Duodenal mucosa (tissue), 2 donors: ENCODE measurements around the gene SNX8.

Experiments
- H3K27ac ChIP-seq: one replicate; pipeline ENCODE4 v1.7.0; 2013; ENCODE audit warnings: low read depth, low read length
- H3K27me3 ChIP-seq, 2 donors: one replicate each; pipeline ENCODE4 v1.7.0; 2013; ENCODE audit warnings: low read length in 2 of 2, control low read depth in 1 of 2; ENCODE audit not compliant: insufficient read depth in 2 of 2, control insufficient read depth in 1 of 2
- H3K36me3 ChIP-seq, 2 donors: one replicate each; pipeline ENCODE4 v1.7.0; 2013; ENCODE audit warnings: low read length in 2 of 2, control low read depth in 1 of 2; ENCODE audit not compliant: insufficient read depth in 2 of 2, control insufficient read depth in 1 of 2
- H3K4me1 ChIP-seq, 2 donors: one replicate each; pipeline ENCODE4 v1.7.0; 2013; ENCODE audit warnings: low read length in 2 of 2, control low read depth in 1 of 2; ENCODE audit not compliant: insufficient read depth in 2 of 2, control insufficient read depth in 1 of 2
- H3K4me3 ChIP-seq, 2 donors: one replicate each; pipeline ENCODE4 v1.7.0; 2013; ENCODE audit warnings: low read length in 2 of 2, low read depth in 1 of 2
- H3K9ac ChIP-seq, 2 donors: one replicate each; pipeline ENCODE4 v1.7.0; 2013; ENCODE audit warnings: low read length in 2 of 2, low read depth in 1 of 2
- H3K9me3 ChIP-seq, 2 donors: one replicate each; pipeline ENCODE4 v1.7.0; 2013; ENCODE audit warnings: low read length in 2 of 2, control low read depth in 1 of 2; ENCODE audit not compliant: control insufficient read depth in 1 of 2

The SNX8 gene

GRCh38 chr7:2225336-2225735 lies 88.9 kb downstream of the SNX8 start:
- H3K27me3 ChIP-seq = no peaks in the 10 kb centered on the region
- peaks cover 4 to 69% of the 10 kb centered on the region in 2 donors for H3K36me3 ChIP-seq
- H3K4me1 ChIP-seq = no peaks in the 10 kb centered on the region
- no peaks in the 10 kb centered on the region for H3K9me3 ChIP-seq
- no peak overlapping the region for H3K9ac ChIP-seq
- H3K4me3 ChIP-seq = no peak overlapping the region
- no peak overlapping the region for H3K27ac ChIP-seq

GRCh38 chr7:2224934-2225333 lies 89.3 kb downstream of the SNX8 start:
- no peak overlapping the region for H3K9ac ChIP-seq
- no peaks in the 10 kb centered on the region for H3K9me3 ChIP-seq
- H3K4me1 ChIP-seq = no peaks in the 10 kb centered on the region
- peaks cover 4 to 72% of the 10 kb centered on the region in 2 donors for H3K36me3 ChIP-seq
- no peak overlapping the region for H3K4me3 ChIP-seq
- H3K27ac ChIP-seq = no peak overlapping the region
- no peaks in the 10 kb centered on the region for H3K27me3 ChIP-seq

DNA sequence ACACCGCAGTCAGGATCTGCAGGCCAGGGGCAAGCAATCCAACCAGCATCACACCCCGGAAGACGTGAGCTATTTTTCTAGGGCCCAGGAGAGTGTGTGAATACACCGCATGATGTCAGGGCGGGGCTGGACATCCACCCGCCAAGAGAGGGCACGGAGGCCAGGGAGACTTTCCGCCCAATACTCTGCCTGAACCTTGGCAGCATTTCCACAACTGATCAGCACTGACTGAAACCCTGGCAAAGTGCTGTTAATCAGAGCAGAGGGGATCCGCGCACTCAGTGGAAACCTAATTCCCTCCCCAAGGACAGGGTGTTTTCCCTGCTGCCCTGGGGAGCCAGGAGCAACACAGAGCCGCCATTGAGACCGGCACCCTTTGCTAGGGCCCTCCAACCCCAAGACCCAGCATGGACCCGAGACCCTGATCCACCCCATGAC lies 89.7 kb downstream of the SNX8 start:
- Histone ChIP-seq H3K4me1 (no peaks in the 10 kb centered on the region), H3K9me3 (no peaks in the 10 kb centered on the region), H3K36me3 (peaks cover 2 to 69% of the 10 kb centered on the region in 2 donors), H3K4me3 (no peak overlapping the region), H3K27ac (no peak overlapping the region), H3K27me3 (no peaks in the 10 kb centered on the region), H3K9ac (no peak overlapping the region)

GRCh38 chr7:2223321-2223720 lies 90.9 kb downstream of the SNX8 start:
- no peaks in the 10 kb centered on the region for H3K27me3 ChIP-seq
- peaks cover 0 to 68% of the 10 kb centered on the region in 2 donors for H3K36me3 ChIP-seq
- H3K4me1 ChIP-seq = no peaks in the 10 kb centered on the region
- no peak overlapping the region for H3K4me3 ChIP-seq
- H3K9ac ChIP-seq = no peak overlapping the region
- no peak overlapping the region for H3K27ac ChIP-seq
- H3K9me3 ChIP-seq = no peaks in the 10 kb centered on the region

DNA sequence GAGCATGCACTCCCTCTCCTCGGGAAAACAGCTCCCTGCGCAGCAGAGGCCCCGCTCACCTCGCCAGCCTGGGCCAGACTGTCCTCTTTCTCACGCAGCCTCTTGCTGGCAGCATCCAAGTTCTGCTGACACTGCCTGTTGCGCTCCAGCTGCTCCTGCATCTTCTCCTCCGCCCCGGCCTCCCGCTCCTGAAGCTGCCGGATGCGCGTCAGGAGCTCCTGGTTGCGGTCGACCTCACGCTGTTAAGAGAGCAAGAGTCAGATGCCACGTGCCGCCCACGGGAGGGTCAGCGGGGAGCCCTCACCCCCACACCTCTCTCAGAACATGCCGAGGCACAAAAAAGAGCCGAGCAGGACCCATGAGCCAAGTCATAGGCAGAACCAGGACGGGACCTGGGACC lies 91.7 kb downstream of the SNX8 start:
- peaks cover 3 to 68% of the 10 kb centered on the region in 2 donors for H3K36me3 ChIP-seq
- no peaks in the 10 kb centered on the region for H3K9me3 ChIP-seq
- no peaks in the 10 kb centered on the region for H3K27me3 ChIP-seq
- no peak overlapping the region for H3K4me3 ChIP-seq
- H3K27ac ChIP-seq = no peak overlapping the region
- no peaks in the 10 kb centered on the region for H3K4me1 ChIP-seq
- H3K9ac ChIP-seq = no peak overlapping the region

GRCh38 chr7:2220954-2221353 lies 93.3 kb downstream of the SNX8 start:
- H3K36me3 ChIP-seq = peaks cover 5 to 70% of the 10 kb centered on the region in 2 donors

GRCh38 chr7:2220506-2220905 lies 93.7 kb downstream of the SNX8 start:
- H3K27me3 ChIP-seq = no peaks in the 10 kb centered on the region
- no peak overlapping the region for H3K27ac ChIP-seq
- peaks cover 7 to 70% of the 10 kb centered on the region in 2 donors for H3K36me3 ChIP-seq

More at GRCh38 chr7:2220954-2221353, 93.3 kb downstream of the SNX8 start:
- Histone ChIP-seq H3K9ac (no peak overlapping the region), H3K27ac (no peak overlapping the region), H3K27me3 (no peaks in the 10 kb centered on the region), H3K9me3 (no peaks in the 10 kb centered on the region), H3K4me3 (no peak overlapping the region), H3K4me1 (no peaks in the 10 kb centered on the region)

DNA sequence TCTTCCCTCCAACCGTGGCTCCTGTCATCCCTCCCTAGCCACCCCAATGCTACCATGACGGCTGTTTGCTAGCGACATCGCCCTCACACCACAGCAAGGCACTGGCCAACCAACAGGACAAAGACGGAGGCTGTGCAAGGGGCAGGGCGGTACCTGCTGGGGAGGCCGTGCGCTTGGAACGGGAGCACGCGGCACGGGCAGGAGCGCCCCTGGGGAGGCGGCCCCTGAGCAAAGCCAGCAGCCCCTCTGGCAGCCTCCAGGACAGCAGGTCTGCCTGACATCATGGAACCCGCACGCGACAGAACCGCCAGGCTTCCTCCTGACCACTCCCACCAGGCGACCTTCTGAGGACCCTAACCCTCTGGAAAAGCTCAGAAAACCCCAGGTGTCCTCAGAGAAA lies 94.2 kb downstream of the SNX8 start:
- no peaks in the 10 kb centered on the region for H3K27me3 ChIP-seq
- peaks cover 9 to 68% of the 10 kb centered on the region in 2 donors for H3K36me3 ChIP-seq
- no peak overlapping the region for H3K4me3 ChIP-seq
- no peaks in the 10 kb centered on the region for H3K9me3 ChIP-seq
- H3K4me1 ChIP-seq = no peaks in the 10 kb centered on the region
- H3K9ac ChIP-seq = no peak overlapping the region
- no peak overlapping the region for H3K27ac ChIP-seq

More at GRCh38 chr7:2220506-2220905, 93.7 kb downstream of the SNX8 start:
- H3K4me3 ChIP-seq = no peak overlapping the region
- no peak overlapping the region for H3K9ac ChIP-seq
- H3K4me1 ChIP-seq = no peaks in the 10 kb centered on the region
- H3K9me3 ChIP-seq = no peaks in the 10 kb centered on the region

DNA sequence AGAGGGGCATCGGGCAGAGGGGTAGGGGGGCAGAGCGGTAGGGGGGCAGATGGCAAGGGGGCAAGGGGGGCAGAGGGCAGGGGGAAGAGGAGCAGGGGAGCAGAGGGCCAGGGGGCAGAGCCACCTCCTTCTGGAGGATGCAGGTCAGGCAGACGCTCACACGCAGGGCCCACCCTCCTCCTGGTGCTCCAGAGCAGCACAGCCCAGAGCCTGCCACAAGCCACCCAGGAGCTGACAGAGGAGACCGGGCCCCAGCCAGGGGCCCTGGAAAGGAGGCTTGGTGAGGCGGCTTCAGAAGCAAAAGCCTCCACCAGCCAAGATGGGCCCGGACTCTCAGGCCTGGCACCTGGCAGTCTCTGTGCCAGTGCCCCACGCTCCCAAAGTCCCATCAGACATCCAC lies 94.6 kb downstream of the SNX8 start:
- H3K9me3 ChIP-seq = no peaks in the 10 kb centered on the region
- no peak overlapping the region for H3K4me3 ChIP-seq
- H3K27ac ChIP-seq = no peak overlapping the region
- no peak overlapping the region for H3K9ac ChIP-seq
- H3K4me1 ChIP-seq = no peaks in the 10 kb centered on the region
- no peaks in the 10 kb centered on the region for H3K27me3 ChIP-seq
- H3K36me3 ChIP-seq = peaks cover 10 to 67% of the 10 kb centered on the region in 2 donors

DNA sequence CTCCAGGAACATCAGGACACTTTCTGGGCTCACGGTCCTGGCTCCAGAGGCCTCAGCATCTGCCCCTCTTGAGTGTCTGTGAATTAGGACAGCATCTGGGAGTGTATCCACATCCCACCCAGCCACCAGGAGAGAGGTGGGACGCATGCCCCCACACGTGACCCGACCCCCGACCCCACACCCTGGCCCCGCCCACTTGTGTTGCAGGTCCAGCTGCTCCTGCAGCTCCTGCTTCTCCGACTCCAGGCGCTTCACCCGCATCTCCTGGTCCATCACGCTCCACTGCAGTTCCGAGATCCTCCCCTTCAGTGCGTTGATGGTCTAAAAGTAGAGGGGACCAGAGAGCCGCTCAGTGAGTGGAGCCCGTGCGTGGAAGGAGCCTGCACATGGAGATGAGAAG lies 95.1 kb downstream of the SNX8 start:
- H3K9ac ChIP-seq = no peak overlapping the region
- no peaks in the 10 kb centered on the region for H3K9me3 ChIP-seq
- H3K4me3 ChIP-seq = no peak overlapping the region
- H3K36me3 ChIP-seq = peaks cover 15 to 67% of the 10 kb centered on the region in 2 donors
- no peak overlapping the region for H3K27ac ChIP-seq
- no peaks in the 10 kb centered on the region for H3K4me1 ChIP-seq
- H3K27me3 ChIP-seq = no peaks in the 10 kb centered on the region

DNA sequence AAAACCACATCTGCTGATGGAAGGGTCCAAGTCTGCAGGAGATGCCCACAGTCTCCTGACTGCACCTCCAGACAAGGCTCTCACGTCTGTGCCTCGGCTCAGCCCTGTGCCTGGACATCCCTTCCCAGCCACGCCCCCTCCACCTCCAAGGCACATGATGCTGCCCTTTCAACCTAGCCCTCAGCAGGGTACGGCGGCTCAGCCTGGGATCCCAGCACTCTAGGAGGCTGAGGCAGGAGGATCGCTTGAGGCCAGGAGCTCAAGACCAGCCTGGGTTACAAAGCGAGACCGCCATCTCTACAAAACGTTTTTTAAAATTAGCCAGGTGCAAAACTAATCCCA lies 95.8 kb downstream of the SNX8 start:
- Histone ChIP-seq H3K9me3 (no peaks in the 10 kb centered on the region), H3K27ac (no peak overlapping the region), H3K9ac (no peak overlapping the region), H3K27me3 (no peaks in the 10 kb centered on the region), H3K4me1 (no peaks in the 10 kb centered on the region), H3K36me3 (peaks cover 21 to 70% of the 10 kb centered on the region in 2 donors), H3K4me3 (no peak overlapping the region)
